HG02852 (cell line): ENCODE data around the gene MCM8.

ENCODE experiments used
- ATAC-seq: cut with Tn5 transposase; IDR thresholded peaks from one replicate; pipeline ENCODE4 v1.9.1; 2021; ENCODE audit warnings: mild to moderate bottlenecking, moderate library complexity; ENCODE audit not compliant: unreplicated experiment

Gene MCM8

DNA sequence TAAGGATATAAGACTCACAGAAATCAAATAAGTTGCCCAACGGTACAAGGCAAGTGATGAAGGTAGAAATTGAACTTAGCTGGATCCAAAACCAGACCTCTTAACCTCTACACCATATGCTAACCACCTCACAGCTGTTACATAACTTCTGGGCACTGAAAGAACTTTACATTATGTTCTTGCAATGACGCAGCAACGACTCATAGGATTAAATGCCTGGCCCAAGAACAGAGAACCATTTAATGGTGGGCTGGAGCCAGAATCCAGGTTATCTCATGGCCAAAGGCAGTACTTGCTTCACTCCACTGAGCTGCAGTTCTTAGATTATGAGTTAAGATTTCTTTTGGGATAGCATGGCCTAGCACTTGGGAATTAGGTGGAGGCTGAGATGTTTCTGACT lies 4.5 kb upstream of the MCM8 start:
- ATAC-seq = no peak

GRCh38 chr20:5947276-5947675 lies 3.2 kb upstream of the MCM8 start:
- no peak for ATAC-seq

DNA sequence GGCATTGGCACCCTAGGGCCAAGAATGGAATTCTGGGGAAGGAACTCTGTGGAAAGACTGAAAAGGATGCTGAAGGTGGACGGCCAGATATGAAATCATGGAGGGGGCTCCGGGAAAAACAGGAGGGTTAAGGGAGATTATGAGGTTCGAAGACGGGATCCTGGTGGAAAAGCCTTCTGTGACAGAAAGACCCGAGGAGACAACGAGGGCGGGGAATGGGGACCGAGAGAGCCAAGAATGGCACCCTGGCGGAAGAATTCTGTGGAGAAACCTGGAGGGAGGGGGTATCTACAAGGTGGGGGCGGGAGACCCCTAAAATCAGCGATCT lies 545 bp upstream of the MCM8 start:
- peak; percentile 7 for ATAC-seq

GRCh38 chr20:5967469-5967868 lies 17.0 kb downstream of the MCM8 start:
- no peak for ATAC-seq

DNA sequence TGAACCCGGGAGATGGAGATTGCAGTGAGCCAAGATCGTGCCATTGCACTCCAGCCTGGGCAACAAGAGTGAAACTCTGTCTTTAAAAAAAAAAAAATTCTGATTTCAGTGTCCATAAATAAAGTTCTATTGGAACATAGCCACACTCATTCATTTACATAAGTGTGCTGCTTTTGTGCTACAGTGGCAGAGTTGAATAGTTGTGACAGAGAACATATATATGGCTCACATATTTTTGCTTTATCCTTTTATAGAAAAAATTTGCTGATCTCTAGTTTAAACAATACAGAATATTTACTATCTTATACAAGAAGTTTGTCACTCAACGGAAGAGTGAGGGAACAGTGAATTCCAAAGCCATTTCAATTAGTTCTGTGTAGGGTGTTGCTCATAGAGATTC lies 18.0 kb downstream of the MCM8 start:
- ATAC-seq = no peak

DNA sequence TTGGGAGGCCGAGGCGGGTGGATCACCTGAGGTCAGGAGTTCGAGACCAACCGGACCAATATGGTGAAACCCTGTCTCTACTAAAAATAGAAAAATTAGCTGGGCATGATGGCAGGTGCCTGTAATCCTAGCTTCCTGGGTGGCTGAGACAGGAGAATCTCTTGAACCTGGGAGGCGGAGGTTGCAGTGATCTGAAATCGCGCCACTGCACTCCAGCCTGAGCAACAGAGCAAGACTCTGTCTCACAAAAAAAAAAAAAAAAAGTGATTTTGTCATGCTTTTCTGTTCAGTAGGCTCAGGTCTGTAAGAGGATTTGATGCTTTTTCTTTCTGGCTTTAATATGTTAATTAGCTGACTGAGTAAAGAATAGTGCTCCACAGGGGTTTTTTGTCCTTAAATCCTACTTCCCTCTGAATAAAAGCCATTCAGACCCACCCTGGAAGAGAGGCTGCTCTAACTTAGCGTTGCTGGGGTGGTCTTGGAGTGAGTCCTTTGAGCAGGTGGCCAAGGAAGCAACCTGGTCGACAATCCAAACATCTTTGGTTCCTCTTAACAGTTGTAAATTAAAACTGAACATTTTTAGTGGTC lies 19.0 kb downstream of the MCM8 start:
- ATAC-seq = no peak

DNA sequence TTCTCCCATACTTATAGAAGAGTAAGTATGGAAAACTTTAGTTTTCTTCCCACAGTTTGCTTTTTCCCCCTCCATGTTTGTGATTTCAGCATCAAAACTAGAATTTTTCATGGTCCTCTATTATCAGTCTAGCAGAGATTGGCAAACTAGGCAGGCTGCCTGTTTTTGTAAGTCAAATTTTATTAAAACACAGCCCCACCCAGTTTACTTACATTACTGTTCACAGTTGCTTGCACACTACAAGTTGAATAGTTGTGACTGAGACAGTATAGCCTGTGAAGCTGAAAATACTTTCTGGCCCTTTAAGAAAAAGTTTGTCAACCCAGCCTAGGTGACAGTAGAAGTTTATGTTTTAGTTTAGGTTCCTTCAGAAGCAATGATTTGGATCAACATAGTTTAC lies 19.5 kb downstream of the MCM8 start:
- ATAC-seq = no peak

- no peak for ATAC-seq
Measured at GRCh38 chr20:5970381-5970780, 19.9 kb downstream of the MCM8 start.

DNA sequence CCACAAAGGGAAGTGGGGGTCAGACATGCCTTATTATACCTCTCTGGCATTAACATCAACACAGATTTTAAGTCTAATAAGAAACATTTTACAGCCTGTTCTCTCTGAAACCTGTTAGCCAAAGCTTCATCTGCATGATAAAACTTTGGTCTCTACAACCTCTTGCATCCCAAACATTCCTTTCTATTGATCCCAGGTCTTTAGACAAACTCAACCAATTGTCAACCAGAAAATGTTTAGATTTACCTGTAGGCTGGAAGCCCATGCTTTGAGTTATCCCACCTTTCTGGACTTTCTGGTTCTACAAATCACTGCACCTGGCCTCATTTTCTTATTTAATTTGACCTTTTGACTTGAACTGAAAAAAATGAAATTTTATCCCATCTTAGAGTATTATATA lies 20.8 kb downstream of the MCM8 start:
- no peak for ATAC-seq

DNA sequence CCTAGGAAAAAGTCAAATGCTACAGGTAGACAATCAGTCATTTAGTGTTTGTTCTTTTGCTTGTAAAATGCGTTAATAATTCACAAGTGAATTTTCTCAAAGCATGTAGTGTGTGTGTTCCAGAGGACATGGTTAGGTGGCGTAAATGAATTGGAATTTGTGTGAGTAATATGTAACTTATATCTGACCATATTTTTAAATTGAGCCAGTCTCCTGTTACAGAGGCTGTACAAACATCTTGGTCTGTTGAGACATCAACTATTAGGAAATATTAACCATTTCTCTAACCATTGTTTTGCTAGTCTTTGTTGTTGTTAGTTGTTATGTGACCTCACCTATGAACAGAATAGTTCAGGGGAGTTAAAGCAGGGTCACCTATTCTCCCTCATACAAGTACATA lies 22.7 kb downstream of the MCM8 start:
- no peak for ATAC-seq

DNA sequence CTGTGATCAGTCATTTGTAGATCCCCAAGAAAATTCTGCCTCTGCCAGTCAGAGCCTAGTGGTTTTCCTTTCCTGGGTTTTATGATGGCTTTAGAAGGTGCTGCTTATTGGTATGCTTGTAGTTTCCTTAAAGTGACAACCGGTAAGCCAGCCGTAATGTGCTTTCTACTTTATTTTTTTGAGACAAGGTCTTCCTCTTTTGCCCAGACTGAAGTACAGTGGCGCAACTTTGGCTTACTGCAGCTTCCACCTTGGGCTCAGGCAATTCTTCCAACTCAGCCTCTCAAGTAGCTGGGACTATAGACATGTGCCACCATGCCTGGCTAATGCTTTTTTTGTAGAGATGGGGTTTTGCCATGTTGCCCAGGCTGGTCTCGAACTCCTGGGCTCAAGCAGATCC lies 23.5 kb downstream of the MCM8 start:
- ATAC-seq = no peak

DNA sequence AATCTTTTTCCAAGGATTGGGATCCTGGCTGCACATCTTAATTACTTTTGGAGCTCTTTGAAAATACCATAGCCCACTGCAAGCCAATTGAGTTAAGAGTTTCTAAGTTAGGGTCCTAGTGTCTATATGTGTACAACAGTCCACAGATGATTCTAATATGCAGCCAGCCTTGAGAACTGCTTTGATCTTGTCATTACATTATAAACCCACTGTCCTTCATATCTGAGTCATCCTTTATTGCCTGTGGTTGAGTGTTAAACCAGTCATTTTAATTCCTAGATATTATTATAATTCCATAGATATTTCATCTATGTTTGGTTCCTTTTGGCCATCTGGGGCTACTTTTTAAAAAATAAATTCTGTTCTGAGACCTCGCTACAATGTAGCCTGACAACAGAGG lies 24.1 kb downstream of the MCM8 start:
- ATAC-seq = no peak

DNA sequence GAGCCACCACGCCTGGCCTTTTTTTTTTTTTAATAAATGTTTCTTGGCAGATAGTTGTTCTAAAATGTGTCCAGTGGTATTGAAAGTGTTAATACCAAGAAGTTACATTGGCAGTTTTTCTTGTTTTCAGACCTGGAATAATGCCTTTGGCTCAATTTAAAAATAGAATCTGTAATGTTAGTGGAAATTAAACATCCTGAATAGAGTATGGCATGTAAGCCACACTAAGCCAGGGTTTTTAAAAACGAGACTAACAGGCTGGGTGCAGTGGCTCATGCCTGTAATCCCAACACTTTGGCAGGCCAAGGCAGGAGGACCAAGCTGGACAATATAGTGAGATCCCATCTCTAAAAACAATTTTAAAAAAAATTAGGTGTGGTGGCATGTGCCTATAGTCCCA lies 25.3 kb downstream of the MCM8 start:
- ATAC-seq = no peak

GRCh38 chr20:5977223-5977622 lies 26.8 kb downstream of the MCM8 start:
- ATAC-seq = no peak

DNA sequence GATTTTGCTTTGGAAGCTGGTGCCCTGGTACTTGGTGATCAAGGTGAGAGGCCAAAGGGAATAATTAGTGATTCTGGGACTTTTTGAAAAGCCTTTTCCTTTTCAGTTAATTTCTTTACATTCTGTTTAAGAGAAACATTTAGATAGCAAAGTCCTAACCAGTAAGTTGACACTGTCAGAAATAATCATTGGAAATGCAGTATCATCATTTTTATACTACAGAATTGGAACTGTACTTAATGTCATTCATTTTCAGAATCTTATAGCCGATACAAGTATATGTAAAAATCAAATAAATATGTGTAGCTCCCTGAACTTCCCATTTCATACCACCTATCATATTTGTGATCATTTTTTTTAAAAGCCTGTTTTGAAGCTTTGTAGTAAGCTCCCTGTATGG lies 27.5 kb downstream of the MCM8 start:
- ATAC-seq = no peak

- no peak for ATAC-seq
Measured at GRCh38 chr20:5979801-5980200, 29.3 kb downstream of the MCM8 start.

GRCh38 chr20:5980720-5981538 lies 30.5 kb downstream of the MCM8 start:
- ATAC-seq = no peak

DNA sequence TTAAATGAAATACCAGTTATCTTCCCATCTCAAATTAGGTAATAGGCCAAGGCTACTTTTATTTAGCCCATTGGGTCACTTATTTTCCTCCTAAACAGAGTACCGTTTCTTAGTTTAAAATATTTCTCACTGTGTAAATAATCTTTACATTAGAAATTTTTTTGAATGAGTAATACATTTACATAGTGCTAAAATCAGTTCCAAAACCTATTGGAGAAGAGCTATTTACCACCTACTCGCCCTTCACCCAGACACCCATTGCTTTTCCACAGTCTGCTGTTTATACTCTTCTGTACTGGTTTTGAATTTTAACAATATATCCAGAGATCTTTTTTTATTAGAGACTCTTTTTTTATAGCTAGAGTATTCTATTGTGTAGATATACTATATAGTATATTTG lies 36.9 kb downstream of the MCM8 start:
- ATAC-seq = no peak

GRCh38 chr20:5989539-5989938 lies 39.1 kb downstream of the MCM8 start:
- ATAC-seq = no peak

DNA sequence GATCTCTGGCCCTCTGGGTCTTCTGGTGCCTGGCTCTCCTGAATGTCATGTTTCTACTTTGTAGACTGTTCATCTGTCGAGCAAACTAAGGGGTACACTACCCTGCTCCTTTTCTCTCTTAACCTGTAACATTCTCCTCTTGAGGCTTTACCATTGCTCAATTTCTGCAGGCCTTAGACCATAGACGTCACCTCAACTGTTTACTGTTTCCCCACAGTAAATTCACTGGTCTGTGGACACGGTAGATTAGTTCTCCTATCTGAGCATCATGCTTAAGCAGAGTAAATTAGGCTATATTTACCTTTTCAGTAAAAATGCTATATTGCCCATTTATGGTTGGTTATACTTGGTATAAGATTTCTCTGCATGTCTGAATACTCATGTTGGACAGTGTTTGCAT lies 40.5 kb downstream of the MCM8 start:
- ATAC-seq = no peak

DNA sequence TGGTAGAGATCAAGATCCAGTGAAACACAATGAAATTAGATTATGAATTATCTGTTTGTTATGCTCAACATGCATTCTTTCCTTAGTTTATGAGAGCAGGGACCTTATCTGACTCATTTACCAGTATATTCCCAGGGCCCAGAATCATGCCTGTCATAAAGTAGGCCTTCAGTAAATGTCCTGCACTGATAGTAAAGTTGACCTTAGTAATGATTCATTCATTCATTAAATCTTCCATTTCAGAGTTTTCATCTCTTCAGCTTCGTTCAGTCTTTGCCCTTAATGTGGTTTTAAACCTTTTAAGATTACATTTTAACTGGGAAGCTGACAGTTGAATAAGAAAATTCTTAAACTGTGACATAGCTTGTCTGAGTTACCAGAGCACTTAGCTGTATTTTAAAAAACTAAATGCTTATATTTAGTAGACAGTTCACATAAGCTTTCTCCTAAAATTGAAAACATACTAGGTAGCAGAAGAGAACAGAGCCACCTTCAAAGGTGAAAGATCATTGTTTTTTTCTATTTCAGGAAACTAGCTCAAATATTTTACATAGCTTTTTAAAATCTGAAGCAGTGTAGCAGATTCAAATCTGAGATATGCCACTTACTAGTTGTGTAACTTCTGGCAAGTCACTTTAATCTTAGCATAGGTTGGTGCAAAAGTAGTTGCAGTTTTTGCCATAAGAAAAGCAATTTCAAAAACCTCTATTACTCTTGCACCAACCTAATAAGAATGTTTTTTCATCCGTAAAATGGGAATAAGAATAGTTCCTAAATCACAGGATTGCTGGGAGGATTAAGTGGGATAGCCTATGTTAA lies 41.4 kb downstream of the MCM8 start:
- no peak for ATAC-seq

DNA sequence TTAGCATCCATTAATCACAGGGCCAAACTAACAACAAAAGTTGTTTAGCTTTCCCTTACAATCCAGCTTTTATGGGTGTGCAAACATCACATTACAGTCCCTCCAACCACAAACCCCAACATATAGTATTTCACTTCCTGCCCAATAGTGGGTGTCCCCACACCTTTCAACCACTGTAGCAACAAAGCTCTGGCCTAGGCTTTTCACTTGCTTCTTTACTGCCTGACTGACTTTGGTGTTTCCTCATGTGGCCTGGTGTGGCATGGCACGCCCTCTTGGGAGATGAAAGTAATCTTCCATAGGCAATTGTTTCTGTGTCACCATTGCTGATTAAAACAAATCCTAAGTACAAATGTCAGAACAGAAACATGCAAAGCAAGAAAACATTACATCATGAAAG lies 46.3 kb downstream of the MCM8 start:
- peak; percentile 99 for ATAC-seq
